ENCODE data around the gene LMCD1.

GRCh38 chr3:8579943-8580342 lies 78.3 kb downstream of the LMCD1 start:
- TF ChIP-seq CTCF (IDR thresholded peaks at IDR 0.05) (no peak), POLR2A (IDR thresholded peaks at IDR 0.05) (no peak)
